Neural progenitor cell (in vitro differentiated cells): Measurements from ENCODE around the gene GLIS1. TPM values are rescaled to one million over a fixed set of nuclear protein-coding genes. Genes with fewer than 3 reads are reported as not detected.

Experiments
- DNase-seq: peaks from one replicate; pipeline ENCODE4 v3.0.0-alpha.2; 2016; ENCODE audit warnings: low spot score
- H2AFZ ChIP-seq: fragments of 200-600 bp; sonication (generic); replicated peaks from 2 replicates; pipeline ENCODE4 v1.6.1; 2016; ENCODE audit warnings: antibody characterized with exemption
- H3F3A ChIP-seq: fragments of 200-600 bp; sonication (generic); 2 replicates; pipeline ENCODE4 v1.6.1; 2016; ENCODE audit warnings: antibody characterized with exemption, low read depth
- H3K27ac ChIP-seq: fragments of 200-600 bp; sonication (generic); 2 replicates; pipeline ENCODE4 v1.5.1; 2016; ENCODE audit warnings: mild to moderate bottlenecking
- H3K27me3 ChIP-seq: fragments of 200-600 bp; sonication (generic); 2 replicates; pipeline ENCODE4 v1.6.1; 2016; ENCODE audit warnings: mild to moderate bottlenecking, moderate library complexity
- H3K36me3 ChIP-seq: fragments of 200-600 bp; sonication (generic); 2 replicates; pipeline ENCODE4 v1.5.1; 2016
- H3K4me1 ChIP-seq: fragments of 200-600 bp; sonication (generic); 2 replicates; pipeline ENCODE4 v1.6.1; 2016; ENCODE audit warnings: mixed run types
- H3K4me2 ChIP-seq: fragments of 200-600 bp; sonication (generic); 2 replicates; pipeline ENCODE4 v1.6.1; 2016
- H3K4me3 ChIP-seq: fragments of 200-600 bp; sonication (generic); 2 replicates; pipeline ENCODE4 v1.5.1; 2016
- H3K79me2 ChIP-seq: fragments of 200-600 bp; sonication (generic); 2 replicates; pipeline ENCODE4 v1.6.1; 2016; ENCODE audit warnings: low read depth
- H3K9ac ChIP-seq: fragments of 200-600 bp; sonication (generic); 2 replicates; pipeline ENCODE4 v1.6.1; 2016
- H3K9me3 ChIP-seq: fragments of 200-600 bp; sonication (generic); 2 replicates; pipeline ENCODE4 v1.5.1; 2016; ENCODE audit warnings: low read depth
- H4K20me1 ChIP-seq: fragments of 200-600 bp; sonication (generic); 2 replicates; pipeline ENCODE4 v1.6.1; 2016; ENCODE audit warnings: low read depth
- H3K27ac Mint-ChIP-seq: 3 replicates; pipeline ENCODE4 v1.8.0; 2021; ENCODE audit warnings: mixed read lengths
- H3K27me3 Mint-ChIP-seq: 2 replicates; pipeline ENCODE4 v1.8.0; 2022; ENCODE audit warnings: low read depth, mild to moderate bottlenecking, inconsistent platforms, moderate library complexity, mixed read lengths; ENCODE audit not compliant: insufficient read depth
- H3K36me3 Mint-ChIP-seq: 3 replicates; pipeline ENCODE4 v1.8.0; 2021; ENCODE audit warnings: mixed read lengths
- H3K4me1 Mint-ChIP-seq: 3 replicates; pipeline ENCODE4 v1.8.0; 2021; ENCODE audit warnings: mixed read lengths
- H3K4me3 Mint-ChIP-seq: 3 replicates; pipeline ENCODE4 v1.8.0; 2021; ENCODE audit warnings: mild to moderate bottlenecking, moderate library complexity, mixed read lengths
- H3K9me3 Mint-ChIP-seq: 3 replicates; pipeline ENCODE4 v1.8.0; 2020; ENCODE audit warnings: mixed read lengths
- EZH2 ChIP-seq: fragments of 200-600 bp; sonication (generic); IDR thresholded peaks from 2 replicates; pipeline ENCODE4 v1.6.1; 2017; ENCODE audit warnings: antibody characterized with exemption, mild to moderate bottlenecking, moderate library complexity
- EZH2phosphoT487 ChIP-seq: fragments of 200-600 bp; sonication (generic); IDR thresholded peaks from 2 replicates; pipeline ENCODE4 v1.6.1; 2017; ENCODE audit warnings: antibody characterized with exemption
- total RNA-seq: library from RNA; depleted of rRNA; stranded (reverse); fragments of >200 nt; gene quantifications from 2 replicates; pipeline ENCODE4 v1.2.3, GENCODE V29; 2015; ENCODE audit warnings: low replicate concordance
- TF ChIP-seq, protein P1 (sequence below): fragments of 200-600 bp; sonication (generic); IDR thresholded peaks from 2 replicates; pipeline ENCODE4 v1.5.1; 2017; ENCODE audit warnings: antibody characterized with exemption, mild to moderate bottlenecking

GLIS1 gene
- total RNA-seq, 1 donor from 2014 or later = not detected

DNA sequence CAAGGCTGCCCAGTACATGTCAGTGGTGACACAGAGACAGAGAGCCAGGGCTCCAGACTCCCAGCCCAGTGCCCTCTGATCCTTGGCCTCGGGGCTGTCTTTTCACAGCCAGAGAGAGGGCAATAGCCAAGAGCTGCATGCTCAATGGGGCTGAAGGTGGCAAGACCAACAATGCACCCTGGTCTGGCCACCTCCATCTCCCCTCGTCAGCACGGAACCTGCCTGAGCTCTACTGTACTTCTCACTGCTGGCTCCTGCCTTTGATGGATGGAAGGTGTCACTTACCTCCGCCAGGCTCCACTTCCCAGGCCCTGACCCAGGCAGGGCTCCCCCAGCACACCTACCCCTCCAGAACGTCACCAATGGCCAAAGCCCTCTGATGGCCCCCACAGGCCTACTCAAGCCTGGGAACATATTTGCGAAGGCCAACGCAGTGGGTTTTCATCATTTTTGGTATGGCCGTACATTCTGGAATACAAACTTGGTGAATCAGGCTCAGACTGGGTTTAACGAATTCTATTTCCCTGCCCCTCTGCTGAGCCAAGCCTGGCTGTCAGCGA is 191.7 kb downstream of the GLIS1 start:
- H2AFZ ChIP-seq = no peak overlapping the region

DNA sequence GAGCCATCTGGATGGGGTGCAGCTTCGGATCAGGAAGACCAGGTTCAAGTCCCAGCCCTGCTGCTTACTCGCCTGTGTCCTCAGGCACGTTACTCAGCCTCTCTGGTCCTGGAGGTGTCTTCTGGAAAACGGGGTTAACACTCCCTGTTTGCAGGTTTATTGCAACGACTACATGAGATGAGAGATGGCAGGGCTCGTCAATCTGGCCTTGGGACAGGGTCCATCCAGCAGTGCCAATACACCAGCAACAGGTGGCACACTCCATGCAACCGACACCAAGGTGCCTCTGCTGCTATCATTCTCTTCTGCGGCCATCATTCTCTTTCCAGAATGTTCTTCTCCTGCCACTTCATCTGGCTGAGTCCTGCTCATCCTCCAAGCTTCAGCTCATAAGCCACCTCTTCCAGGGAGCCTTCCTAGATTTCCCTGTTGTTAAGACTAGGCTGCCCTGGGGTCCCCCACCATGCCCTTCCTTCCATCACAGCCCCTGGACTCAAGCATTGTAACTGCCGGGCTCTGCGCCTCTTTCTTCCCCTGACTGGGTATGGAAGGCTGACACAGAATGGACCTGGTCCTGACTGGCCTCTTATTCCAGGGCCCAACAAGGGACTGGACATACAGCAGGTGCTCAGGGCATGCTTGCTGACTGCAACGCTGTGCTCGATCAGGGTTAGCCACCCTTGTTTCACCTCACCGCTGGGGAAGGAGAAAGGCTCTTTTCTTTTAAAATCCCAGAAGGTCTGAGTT is 192.4 kb downstream of the GLIS1 start:
- Histone ChIP-seq H3K27me3 (no peaks in the 10 kb centered on the region), H3K4me2 (no peak overlapping the region), H3K79me2 (no peaks in the 10 kb centered on the region), H3K9ac (no peak overlapping the region), H3K4me1 (no peaks in the 10 kb centered on the region), H2AFZ (no peak overlapping the region), H3F3A (no peaks in the 10 kb centered on the region), H4K20me1 (no peaks in the 10 kb centered on the region), H3K27ac (no peak overlapping the region), H3K9me3 (no peaks in the 10 kb centered on the region), H3K4me3 (no peak overlapping the region), H3K36me3 (no peaks in the 10 kb centered on the region)
- Mint-ChIP-seq H3K36me3 (no peaks in the 10 kb centered on the region), H3K4me3 (no peak overlapping the region), H3K27me3 (peaks cover 19% of the 10 kb centered on the region), H3K9me3 (no peaks in the 10 kb centered on the region), H3K4me1 (peaks cover 16% of the 10 kb centered on the region), H3K27ac (no peak overlapping the region)
- TF ChIP-seq EZH2 = no peak
- TF ChIP-seq, protein P1, sequence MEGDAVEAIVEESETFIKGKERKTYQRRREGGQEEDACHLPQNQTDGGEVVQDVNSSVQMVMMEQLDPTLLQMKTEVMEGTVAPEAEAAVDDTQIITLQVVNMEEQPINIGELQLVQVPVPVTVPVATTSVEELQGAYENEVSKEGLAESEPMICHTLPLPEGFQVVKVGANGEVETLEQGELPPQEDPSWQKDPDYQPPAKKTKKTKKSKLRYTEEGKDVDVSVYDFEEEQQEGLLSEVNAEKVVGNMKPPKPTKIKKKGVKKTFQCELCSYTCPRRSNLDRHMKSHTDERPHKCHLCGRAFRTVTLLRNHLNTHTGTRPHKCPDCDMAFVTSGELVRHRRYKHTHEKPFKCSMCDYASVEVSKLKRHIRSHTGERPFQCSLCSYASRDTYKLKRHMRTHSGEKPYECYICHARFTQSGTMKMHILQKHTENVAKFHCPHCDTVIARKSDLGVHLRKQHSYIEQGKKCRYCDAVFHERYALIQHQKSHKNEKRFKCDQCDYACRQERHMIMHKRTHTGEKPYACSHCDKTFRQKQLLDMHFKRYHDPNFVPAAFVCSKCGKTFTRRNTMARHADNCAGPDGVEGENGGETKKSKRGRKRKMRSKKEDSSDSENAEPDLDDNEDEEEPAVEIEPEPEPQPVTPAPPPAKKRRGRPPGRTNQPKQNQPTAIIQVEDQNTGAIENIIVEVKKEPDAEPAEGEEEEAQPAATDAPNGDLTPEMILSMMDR = no peak
- TF ChIP-seq EZH2phosphoT487 = no peak
- DNase-seq = no peak

More for the DNA sequence above, 191.7 kb downstream of the GLIS1 start:
- H3K9ac ChIP-seq = no peak overlapping the region
- no peaks in the 10 kb centered on the region for H3K79me2 ChIP-seq
- H3F3A ChIP-seq = peaks cover 7% of the 10 kb centered on the region
- H3K4me3 ChIP-seq = no peak overlapping the region
- H3K4me3 Mint-ChIP-seq = no peak overlapping the region
- DNase-seq = no peak
- H3K9me3 Mint-ChIP-seq = no peaks in the 10 kb centered on the region
- peaks cover 5% of the 10 kb centered on the region for H3K4me1 ChIP-seq
- no peak overlapping the region for H3K4me2 ChIP-seq
- peaks cover 19% of the 10 kb centered on the region for H3K27me3 Mint-ChIP-seq
- TF ChIP-seq EZH2phosphoT487 = no peak
- TF ChIP-seq EZH2 = no peak
- TF ChIP-seq, protein P1 = no peak
- no peaks in the 10 kb centered on the region for H3K9me3 ChIP-seq
- H3K27ac Mint-ChIP-seq = no peak overlapping the region
- H4K20me1 ChIP-seq = no peaks in the 10 kb centered on the region
- H3K36me3 Mint-ChIP-seq = no peaks in the 10 kb centered on the region
- H3K27ac ChIP-seq = no peak overlapping the region
- no peaks in the 10 kb centered on the region for H3K36me3 ChIP-seq
- peaks cover 18% of the 10 kb centered on the region for H3K4me1 Mint-ChIP-seq
- no peaks in the 10 kb centered on the region for H3K27me3 ChIP-seq

DNA sequence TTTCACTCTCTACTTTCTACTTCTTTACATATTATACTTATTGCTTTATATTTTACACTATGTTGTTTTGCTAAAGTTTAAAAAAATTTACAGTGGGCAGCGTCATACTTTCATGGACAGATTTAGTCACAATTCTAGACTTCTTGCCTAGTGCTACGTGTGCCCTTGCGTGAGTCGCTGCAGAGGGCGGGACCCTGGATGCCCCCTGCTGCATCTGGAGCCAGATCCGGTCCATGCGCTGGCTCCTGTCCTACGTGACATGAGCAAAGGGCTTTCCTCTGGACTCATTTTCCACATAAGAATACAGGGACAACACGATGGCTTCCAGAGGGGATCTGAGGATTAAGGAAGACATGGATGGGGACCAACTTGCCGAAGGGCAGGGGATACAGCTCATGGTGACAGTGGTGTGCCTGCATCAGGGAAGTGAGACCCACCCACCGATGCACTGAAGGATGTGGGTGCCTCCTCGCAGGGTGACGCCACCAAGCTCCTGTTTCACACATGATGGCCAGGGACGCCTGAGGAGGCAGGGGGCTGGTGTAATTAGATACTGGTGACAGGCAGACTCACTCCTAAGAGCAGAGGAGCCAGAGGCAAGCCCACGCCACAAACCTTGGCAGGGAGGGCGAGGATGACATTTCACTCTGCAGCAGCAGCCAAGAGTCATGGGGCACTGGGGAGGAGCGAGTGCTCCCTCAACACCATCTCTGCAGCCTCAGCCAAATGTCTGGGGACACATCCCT is 193.1 kb downstream of the GLIS1 start:
- no peak overlapping the region for H3K4me2 ChIP-seq
- H4K20me1 ChIP-seq = no peaks in the 10 kb centered on the region
- H3K27me3 ChIP-seq = no peaks in the 10 kb centered on the region
- Mint-ChIP-seq H3K36me3 (no peaks in the 10 kb centered on the region), H3K4me3 (peak overlapping the region; percentile 13), H3K9me3 (no peaks in the 10 kb centered on the region), H3K27ac (peak overlapping the region; percentile 76), H3K4me1 (peaks cover 19% of the 10 kb centered on the region), H3K27me3 (peaks cover 21% of the 10 kb centered on the region)
- H3K9me3 ChIP-seq = no peaks in the 10 kb centered on the region
- no peak overlapping the region for H3K4me3 ChIP-seq
- H3K36me3 ChIP-seq = no peaks in the 10 kb centered on the region
- no peak overlapping the region for H3K27ac ChIP-seq
- no peak overlapping the region for H2AFZ ChIP-seq
- H3K79me2 ChIP-seq = no peaks in the 10 kb centered on the region
- H3F3A ChIP-seq = no peaks in the 10 kb centered on the region
- no peak overlapping the region for H3K9ac ChIP-seq
- TF ChIP-seq, protein P1 = no peak
- no peak for TF ChIP-seq EZH2phosphoT487
- TF ChIP-seq EZH2 = no peak
- no peak for DNase-seq
- no peaks in the 10 kb centered on the region for H3K4me1 ChIP-seq
